CD4-positive, alpha-beta T cell treated with Interleukin-15 for 4 hours (primary cell): ENCODE data around the gene PGM5.

Experiments
- DNase-seq: peaks from one replicate; pipeline ENCODE4 v3.0.0-alpha.2; 2020; ENCODE audit warnings: low spot score

The PGM5 gene

GRCh38 chr9:68540712-68541535, 184.5 kb downstream of the PGM5 start, which contains the start of gene TMEM252:
TSS of gene TMEM252 (minus strand) at chr9:68540883. CDS start at chr9:68540814, 69 bp downstream.
- no peak for DNase-seq

GRCh38 chr9:68541568-68541967, 185.2 kb downstream of the PGM5 start:
- DNase-seq, result no peak

- no peak for DNase-seq
Measured at GRCh38 chr9:68545033-68545705, 188.8 kb downstream of the PGM5 start.

GRCh38 chr9:68546596-68547390, 190.4 kb downstream of the PGM5 start:
- peak; percentile 5 for DNase-seq

- DNase-seq, result no peak
Measured at GRCh38 chr9:68547417-68547816, 191.0 kb downstream of the PGM5 start.

GRCh38 chr9:68548241-68548640, 191.8 kb downstream of the PGM5 start:
- no peak for DNase-seq

GRCh38 chr9:68551191-68551590, 194.8 kb downstream of the PGM5 start:
- no peak for DNase-seq

GRCh38 chr9:68552700-68553476, 196.5 kb downstream of the PGM5 start:
- no peak for DNase-seq

- DNase-seq, result no peak
Measured at GRCh38 chr9:68555437-68556150, 199.2 kb downstream of the PGM5 start.

- no peak for DNase-seq
Measured at GRCh38 chr9:68558545-68558944, 202.1 kb downstream of the PGM5 start.

GRCh38 chr9:68560071-68560844, 203.8 kb downstream of the PGM5 start:
- peak; percentile 39 for DNase-seq

GRCh38 chr9:68562461-68562860, 206.1 kb downstream of the PGM5 start:
- DNase-seq, result no peak

GRCh38 chr9:68567565-68567964, 211.2 kb downstream of the PGM5 start:
- DNase-seq, result no peak

- DNase-seq, result no peak
Measured at GRCh38 chr9:68574150-68574549, 217.7 kb downstream of the PGM5 start.

- no peak for DNase-seq
Measured at GRCh38 chr9:68575817-68576216, 219.4 kb downstream of the PGM5 start.

- no peak for DNase-seq
Measured at GRCh38 chr9:68577774-68578591, 221.6 kb downstream of the PGM5 start.
